ENCODE data around the gene SMC1B.
"Not testable (repeated sequence)": the region's sequence is repeated elsewhere in the genome, so short reads cannot be mapped to it uniquely, and the experiment has no call there.

Gene SMC1B

DNA sequence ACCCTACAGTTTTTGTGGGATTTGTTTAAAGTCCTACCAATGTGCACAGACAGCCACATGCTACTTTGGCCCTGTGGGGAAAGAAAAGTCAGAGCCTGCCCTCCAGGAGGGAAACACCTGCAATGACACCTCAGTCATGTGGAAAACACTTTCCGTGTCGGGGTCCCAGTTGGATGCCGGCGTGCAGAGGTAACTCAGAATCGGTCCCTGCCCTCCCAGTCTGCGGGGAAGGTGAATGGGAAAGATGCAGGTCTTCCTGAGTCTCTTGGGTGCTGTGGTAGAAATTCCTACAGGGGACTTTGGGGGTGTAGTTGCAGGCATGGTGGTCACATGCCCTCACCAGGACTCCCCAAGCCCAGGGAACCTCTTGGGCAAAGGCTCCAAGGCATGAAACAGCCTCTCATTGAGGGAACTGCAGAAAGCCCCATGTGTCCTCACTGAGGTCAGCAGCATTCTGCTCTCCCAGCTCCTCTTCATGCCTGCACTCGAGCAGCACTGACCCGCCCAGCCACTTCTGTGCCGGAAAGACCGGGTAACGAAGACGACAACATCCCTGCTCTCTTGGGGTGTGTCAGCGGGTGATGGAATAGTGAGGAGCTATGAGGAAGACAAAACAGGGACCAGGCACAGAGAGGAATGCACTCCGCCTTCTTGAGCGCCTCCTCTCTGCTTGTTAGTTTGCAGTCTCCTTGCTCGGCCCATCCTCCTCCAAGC lies 4.8 kb upstream of the SMC1B start:
- DNase-seq, result no peak

DNA sequence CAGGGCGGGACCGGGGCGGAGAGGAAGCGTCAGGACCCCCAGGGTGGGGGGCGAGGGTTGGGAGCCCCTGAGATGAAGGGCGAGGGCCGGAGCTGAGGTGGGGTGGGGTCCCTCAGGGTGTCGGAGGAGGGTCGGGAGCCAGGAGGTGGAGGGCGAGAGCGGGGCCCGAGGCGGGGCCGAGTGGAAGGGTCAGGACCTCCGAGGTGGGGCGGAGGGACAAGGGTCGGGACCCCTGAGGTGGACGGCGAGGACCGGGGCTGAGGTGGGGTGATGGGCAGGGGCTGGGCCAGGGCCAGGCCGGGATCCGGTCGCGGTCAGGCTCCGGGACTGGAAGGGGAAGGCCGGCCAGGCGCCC lies 409 bp downstream of the SMC1B start:
- DNase-seq, result no peak

DNA sequence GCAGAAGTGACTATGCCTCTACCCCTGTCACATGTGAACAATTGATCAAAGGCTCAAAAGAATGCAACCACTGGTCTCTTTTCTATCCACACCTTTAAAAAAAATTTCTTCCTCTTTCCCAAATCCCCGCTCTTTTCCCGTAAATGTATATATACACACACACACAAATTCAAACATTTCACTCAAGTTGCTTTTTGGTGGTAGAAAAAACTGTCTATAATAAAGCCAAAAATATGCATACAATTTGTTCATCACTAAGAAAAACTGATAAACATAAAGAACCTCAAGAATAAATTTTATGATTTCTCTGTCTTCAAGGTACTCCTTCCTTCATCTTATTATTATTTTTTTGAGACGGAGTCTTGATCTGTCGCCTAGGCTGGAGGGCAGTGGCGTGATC lies 5.6 kb downstream of the SMC1B start:
- no peak for DNase-seq

DNA sequence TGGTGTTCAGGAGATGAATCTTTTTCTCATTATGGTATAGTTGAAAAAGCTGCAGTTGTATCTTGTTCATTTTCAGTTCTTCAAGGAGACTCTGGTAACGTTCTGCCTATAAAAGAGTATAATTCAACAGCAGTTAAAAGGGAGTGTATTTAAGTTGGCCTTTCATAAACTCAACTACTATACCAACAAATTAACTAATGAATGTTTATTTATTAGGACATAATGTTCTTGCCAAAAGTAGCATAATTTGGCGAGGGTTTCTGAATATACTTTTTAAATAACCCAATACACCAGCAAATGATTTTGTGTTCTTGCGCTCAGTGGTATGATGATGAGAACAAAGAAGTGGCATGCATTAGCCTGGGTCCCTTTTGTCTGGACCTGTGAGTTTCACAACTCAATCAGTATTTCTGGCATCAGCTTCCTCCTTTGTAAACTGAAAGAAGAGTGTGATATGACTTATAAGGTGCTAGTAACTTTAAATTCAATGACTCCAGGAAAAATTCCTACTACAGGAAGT lies 10.9 kb downstream of the SMC1B start:
- no peak for DNase-seq

DNA sequence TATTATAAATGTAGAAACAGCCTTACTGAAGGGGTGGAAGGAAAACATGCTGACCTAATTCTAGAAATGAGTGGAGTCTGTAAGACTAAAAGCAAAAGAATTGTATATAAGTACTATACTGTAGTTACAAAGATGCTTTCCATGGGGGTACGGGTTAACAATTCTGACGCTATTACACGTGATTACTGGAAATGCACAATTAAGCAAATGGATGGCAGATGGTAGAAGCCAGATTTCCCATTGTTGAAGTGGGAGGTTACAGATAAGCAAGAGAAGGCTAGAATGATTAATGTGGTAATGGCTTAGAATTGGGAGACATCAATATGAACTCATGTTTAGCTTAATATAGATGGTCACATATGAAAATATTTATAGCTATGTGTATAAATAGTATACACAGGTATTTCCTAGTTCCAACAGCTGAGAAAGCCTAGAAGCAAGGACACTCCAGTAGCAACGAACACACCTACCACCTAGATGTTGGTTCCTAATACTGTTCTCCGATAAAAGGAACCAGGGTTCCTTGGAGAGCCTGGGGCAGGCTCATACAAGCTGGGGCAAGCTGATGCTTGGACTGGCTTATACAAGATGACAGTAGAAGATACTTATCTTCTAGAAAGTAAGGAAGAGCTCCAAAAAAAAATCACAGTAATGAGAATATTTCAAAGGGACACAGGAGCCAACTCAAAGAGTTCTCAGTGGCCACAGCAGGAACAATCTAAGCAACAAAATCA lies 13.5 kb downstream of the SMC1B start:
- peak; percentile 68 for DNase-seq

DNA sequence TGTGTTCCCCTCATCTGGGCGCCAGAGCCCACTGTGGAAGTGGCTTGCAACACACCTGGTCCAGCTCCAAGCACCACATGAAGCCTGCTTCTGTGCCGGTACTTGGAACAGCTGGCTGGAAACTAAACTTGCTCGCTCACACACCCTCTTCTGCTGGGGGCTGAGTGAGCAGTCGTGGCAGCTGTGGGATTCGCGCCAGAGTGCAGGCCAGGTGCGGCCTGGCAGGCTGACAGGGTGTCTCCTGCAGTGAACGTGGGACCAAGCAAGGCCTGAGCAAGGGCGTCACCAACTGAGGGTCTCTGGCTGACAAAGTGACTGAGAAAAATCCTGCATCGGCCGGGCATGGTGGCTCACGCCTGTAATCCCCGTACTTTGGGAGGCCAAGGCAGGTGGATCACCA lies 15.2 kb downstream of the SMC1B start:
- no peak for DNase-seq

DNA sequence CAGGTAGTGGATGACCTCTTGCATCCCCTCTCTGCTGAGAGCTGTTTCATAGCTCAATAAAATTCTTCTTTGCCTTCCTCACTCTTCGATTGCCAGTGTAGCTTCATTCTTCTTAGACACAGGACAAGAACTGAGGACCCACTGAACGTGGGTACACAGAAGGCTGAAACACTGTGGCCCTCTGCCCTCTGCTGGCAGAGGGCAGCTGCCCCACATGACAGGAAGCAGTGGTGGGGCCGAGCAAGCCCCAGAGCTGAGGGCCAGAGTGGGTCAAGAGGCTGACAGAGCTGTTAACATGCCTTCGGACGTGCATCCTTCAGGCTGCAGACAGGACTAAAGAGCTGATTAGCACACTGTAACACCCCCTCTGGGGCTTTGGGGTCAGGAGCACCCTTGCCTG lies 15.6 kb downstream of the SMC1B start:
- DNase-seq, result no peak

DNA sequence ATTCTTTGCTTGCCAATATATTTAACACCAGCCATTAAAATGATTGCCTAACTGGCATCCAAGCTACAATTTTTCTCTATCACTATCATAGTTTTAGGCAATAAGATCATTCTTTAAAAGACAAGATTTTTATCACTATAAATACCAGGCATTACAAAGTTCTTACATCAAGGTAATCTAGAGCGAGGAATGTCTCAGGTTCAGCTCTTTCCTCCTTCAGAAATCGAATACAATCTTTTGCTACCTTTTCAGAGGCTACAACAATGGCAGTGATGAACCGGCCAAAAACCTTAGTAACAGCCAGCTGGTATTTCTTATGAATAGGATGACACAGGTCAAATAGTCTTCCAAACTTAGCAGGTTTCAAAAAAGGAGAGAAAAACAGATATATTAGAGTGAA lies 23.9 kb downstream of the SMC1B start:
- no peak for DNase-seq

DNA sequence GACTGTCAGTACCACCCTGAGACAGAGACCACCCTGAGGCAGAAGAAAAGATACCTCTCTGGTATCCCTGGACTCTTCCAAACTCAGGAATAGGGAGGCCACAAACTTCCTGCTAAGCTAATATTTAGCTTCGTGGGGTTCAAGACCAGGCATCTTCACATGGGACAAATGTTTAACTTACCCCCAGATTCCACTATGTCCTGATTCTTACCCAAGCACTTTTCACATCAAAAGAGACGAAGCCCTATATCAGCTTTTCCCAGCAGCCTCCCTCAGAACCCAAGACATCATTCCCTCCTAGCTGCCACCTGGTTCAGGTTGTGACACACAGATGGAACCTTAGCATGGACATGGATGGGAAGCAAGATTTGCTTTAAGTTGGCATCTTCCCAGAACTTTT lies 32.1 kb downstream of the SMC1B start:
- DNase-seq, result no peak

DNA sequence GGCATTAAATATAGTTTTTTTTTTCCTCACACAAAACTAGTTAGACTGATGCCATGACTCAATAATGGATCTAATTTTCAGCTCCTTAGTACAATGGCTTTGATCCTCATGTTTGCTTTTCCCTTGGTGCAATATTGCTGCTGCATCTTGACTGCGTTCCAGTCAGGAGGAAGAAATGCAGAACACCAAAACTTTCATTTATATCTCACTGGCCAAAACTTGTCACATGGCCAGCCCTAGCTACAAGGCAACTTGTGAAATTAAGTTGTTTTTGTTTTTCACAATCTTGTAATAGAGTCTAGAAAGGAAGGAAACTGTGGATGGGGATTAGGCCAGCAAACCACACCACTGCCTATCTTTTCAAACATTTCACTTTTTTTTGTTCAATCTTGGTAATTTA lies 36.7 kb downstream of the SMC1B start:
- DNase-seq, result no peak

DNA sequence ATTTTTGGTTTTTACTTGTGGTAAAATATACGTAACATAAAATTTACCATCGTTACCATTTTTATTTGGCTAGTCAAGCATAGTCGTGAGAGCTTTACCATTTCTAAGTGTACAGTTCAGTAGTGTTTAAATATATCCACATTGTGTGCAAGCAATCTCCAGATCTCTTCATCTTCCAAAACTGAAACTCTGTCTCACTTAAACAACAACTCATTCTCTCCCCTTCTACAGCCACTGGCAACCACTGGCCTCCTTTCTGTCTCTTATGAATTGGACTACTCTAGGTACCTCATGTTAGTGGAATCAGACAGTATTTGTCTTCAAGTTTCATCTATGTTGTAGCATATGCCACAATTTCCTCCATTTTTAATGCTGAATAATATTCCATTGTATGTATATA lies 37.4 kb downstream of the SMC1B start:
- DNase-seq, result no peak

DNA sequence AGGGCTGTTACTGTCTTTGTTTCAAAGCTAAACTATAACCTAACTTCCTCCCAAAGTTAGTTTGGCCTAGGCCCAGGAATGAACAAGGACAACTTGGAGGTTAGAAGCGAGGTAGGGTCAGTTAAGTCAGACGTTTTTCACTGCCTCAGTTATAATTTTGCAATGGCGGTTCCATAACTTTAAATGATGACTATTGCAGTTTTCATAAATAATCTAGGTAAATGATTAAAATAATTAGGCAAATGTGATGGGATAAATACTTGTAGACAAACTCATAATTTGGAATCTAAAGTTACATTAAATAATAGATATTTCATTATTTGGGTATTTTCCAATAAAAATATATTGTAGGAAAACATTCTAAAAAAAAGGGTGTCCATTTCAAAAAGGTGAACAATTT lies 39.8 kb downstream of the SMC1B start:
- not testable (repeated sequence) for DNase-seq

DNA sequence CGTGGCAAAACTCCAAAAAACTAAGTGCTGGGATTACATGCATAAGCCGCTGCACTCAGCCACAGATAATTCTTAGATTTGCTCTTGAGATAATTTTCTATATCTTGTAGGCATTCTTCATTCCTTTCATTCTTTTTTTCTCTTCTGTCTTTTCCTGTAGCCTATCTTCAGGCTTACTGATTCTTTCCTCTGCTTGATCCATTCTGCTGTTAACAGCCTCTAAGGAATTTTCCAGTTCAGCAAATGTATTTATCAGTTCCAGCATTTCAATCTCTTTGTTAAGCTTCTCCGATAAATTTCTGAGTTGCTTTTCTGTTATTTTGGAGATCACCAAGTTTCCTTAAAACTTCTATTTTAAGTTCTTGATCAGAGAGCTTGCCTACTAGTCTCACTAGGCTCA lies 46.7 kb downstream of the SMC1B start:
- DNase-seq, result no peak

DNA sequence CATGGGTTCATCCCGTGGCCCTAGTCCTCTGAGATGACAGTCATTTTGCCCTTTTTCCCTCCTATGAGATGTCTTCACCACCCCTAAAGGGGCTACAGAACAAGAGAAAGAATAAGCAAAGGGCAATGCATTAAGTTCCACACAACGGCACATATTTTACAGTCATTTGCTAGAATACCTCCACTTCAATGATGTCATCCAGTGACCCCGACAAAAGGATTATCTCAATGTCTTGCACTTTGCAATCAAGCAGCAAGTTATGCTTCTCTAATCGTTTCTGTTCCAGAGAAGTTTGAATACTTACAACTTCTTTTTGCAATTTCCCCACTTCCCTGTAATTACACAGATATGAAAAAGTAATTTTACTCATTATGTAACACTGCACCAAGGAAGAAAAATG lies 53.8 kb downstream of the SMC1B start:
- no peak for DNase-seq

DNA sequence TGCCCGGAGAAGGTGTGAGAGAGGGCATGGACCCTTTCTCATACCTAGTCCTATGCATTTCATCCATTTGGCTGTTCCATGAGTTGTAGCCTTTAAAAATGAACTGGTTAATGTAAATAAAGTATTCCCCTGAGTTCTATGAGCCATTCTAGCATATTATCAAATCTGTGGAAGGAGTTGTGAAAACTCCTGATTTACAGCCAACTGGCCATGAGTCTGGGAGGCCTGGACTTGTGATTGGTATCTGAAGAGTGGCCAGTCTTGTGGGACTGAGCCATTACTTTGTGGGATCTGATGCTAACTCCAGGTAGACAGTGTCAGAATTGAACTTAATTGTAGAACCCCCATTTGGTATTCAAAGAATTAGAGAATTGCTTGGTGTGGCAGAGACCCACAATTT lies 55.3 kb downstream of the SMC1B start:
- DNase-seq, result no peak

DNA sequence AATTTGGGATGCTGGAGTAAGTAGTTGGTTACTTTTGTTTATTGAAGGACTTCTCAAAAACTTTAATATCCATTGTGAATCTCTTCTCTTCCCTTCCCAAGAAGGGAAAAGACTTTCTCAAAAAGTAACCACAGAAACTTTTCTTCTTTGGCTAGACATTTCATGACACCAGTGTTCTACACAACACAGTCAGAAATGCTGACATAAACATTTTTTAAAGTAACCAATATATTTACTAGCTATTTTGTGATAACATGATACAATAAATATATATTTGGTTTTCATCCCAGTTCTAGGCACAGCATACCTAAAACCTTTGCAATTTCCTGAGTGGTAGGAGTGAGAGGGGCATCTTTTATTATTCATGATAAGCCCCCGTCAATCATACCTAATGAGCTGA lies 55.9 kb downstream of the SMC1B start:
- DNase-seq, result no peak

DNA sequence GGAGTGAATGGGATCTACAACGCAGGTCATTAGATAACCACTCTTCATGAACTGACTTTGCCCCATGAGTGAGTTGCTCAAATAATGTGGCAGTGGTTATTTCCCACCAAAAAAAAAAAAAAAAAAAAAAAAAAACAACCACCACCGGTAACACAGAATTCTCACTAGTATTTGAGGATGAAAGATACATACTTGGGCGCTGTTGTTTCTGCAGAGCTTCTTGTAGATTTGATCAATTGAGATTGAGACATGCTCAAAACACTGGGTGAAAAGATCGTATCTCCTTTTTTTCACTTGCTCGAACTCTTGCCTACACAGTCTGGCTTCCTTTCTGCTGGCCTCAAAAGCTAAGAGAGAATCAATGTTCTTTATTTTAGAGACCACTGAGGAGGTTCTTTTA lies 59.6 kb downstream of the SMC1B start:
- DNase-seq, result no peak

DNA sequence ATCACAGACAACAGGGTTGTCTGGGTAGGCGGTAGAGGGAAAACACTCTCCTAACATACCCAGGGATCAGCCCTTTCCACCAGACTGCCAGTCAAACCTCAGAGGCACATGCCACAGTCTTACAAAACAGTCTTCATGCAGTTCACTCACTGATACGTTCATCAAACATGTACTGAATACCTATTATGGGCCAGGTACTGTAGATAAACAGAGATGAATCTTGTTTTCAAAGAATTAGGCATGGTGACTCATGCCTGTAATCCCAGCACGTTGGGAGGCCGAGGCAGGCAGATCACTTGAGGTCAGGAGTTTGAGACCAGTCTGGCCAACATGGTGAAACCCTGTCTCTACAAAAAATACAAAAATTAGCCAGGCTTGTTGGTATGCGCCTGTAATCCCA lies 60.6 kb downstream of the SMC1B start:
- DNase-seq, result not testable (repeated sequence)

DNA sequence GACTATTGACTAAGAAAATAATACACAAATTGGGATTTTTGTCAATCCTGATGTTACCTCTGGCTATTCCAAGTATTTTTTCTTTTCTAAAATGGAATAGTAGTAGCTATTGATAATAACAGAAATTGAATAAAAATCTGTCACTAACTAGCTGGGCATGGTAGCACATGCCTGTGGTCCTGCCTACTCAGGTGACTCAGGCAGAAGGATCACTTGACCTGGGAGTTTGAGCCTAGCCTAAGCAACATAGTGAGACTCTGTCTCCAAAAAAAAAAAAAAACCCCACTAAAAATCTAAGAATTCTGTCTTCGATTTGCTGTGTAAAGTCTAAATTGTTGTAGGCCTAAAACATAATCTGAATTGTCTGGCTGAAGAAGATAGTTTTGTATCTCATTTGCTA lies 61.4 kb downstream of the SMC1B start:
- DNase-seq, result no peak

DNA sequence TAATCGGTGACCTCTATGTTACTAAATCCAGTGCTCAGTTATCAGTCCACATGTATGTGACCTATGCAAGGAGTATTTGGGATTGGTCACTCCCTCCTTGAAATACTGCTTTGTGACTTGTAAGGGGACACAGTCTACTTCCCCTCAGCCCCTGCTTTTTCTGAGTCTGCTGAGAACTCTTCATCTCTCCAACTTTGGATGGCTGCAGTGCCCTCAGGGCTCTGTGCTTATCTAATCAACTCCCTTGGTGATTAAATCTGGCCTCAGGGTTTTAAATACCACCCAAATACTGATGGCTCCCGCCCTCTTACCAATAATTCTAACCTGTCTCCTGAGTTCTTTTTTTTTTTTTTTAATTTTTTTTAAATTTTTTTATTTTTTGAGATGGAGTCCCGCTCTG lies 63.5 kb downstream of the SMC1B start:
- DNase-seq, result no peak

DNA sequence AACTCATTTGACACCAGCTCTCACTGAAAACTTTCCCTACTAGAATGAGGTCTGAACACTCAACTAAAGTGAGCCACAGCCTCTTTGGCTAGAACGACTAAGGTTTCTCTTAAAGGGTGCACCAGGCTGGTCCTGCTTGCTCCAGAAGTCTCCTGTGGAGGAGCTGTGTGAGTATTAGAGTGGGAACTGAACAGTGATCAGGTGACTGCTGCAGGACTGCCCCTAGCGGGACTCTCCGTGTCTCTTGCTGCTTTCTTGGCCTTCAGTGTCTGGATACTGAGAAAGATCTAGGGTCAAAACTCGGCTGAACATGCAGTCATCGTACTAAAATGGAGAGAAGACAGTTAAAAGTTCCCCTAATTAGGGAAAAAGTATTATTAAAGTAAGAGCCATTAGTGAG lies 69.1 kb downstream of the SMC1B start:
- DNase-seq, result no peak

DNA sequence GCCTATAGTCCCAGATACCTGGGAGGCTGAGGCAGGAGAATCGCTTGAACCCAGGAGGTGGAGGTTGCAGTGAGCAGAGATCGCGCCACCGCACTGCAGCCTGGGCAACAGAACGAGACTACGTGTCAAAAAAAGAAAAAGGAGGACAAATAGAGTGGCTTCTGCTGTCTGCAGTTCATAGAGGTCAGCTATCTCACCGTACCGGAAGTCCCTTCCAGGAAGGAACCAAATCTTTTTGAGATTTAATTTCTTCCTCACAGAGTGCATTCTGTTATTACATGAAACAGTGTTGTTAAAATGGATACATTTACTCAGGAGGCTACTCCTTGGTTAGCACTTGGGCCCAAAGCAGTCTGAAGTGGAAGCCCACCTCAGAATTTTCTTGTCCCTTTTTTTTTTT lies 70.3 kb downstream of the SMC1B start:
- no peak for DNase-seq

DNA sequence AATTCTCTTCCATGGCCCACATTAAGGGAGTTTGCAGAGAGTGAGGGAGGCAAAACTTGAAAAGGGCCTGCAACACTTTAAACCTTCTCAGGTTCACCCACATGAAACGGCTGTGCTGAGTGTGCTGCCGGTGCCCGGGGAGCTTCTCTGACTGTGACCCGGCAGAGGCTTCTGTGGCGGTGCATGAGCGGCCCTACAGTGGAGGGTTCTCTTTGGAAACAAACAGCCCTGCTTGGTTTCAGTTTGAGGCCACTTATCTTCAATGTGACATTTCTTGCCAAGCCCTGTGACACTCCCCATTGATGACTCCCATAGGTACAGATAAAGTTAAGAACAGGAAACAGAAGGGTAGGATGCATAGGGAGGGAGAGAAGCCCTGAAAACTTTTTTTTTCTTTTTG lies 71.9 kb downstream of the SMC1B start:
- no peak for DNase-seq

DNA sequence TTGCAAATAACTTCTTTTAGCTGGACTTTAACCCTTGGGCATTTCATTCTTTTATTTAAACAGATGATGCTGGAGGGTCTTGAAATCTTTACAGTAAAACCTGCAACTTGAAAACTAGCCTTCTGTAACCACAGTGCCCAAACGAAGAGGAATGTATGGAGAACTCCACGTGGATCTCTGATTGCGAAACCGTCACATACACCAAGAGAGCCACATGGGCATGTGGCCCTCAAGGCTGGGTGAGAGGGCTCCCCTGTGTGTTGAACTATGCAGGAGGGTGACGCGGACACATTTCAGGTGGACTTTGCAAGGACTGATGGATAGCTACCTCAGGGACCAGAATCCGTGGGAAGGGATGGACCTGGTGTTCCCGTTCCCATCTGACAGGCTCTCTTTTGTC lies 73.1 kb downstream of the SMC1B start:
- DNase-seq, result no peak

DNA sequence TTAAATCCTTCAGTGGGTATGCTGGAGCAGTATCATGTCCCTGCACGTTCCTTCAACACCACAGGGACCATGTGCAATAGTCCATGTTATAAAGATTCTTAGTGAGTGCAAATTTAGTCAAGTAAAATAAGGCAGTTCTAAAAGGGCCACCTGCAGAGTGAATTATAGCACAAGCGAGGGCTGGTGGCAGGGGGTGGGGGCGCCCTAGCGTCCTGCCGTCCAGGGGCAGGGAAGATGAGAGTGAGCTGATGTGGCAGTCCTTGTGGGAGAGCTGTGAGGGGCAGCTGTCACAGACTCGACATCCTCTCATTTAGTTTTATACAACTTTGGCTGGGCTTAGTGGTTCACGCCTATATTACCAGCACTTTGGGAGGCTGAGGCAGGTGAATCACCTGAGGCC lies 74.6 kb downstream of the SMC1B start:
- no peak for DNase-seq
